GM19035 (cell line): ENCODE data around the gene TSPAN33.
A peak's percentile ranks its signal among the peaks of the same experiment; 100 is the strongest.
"Not testable (repeated sequence)": the region's sequence is repeated elsewhere in the genome, so short reads cannot be mapped to it uniquely, and the experiment has no call there.

Experiments
- ATAC-seq: cut with Tn5 transposase; IDR thresholded peaks from one replicate; pipeline ENCODE4 v1.9.1; 2021; ENCODE audit not compliant: unreplicated experiment

TSPAN33 gene

DNA sequence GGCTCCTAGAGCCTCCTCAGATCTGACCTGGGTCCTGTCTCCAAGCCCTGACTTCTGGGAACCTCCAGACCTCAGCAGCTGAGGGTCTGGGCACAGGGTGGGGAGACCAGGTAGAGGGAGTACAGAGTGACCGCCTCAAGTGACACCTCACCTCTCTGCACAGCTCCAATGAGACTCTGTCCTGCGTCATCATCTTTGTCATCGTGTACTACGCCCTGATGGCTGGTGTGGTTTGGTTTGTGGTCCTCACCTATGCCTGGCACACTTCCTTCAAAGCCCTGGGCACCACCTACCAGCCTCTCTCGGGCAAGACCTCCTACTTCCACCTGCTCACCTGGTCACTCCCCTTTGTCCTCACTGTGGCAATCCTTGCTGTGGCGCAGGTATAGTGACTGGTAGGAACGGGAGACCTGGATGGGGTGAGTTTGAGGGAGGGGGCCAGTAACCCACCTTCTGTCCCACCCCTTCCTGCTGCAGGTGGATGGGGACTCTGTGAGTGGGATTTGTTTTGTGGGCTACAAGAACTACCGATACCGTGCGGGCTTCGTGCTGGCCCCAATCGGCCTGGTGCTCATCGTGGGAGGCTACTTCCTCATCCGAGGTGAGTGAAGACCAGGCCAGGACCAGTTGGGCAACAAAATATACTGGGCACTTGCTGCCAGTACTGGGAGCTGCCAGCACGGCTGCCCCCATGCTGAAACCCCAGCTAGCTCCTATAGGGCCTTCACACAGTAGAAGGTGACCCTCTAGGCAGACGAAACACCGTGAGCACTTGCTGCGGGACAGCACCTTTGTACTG, 61.7 kb downstream of the TSPAN33 start:
- no peak for ATAC-seq

DNA sequence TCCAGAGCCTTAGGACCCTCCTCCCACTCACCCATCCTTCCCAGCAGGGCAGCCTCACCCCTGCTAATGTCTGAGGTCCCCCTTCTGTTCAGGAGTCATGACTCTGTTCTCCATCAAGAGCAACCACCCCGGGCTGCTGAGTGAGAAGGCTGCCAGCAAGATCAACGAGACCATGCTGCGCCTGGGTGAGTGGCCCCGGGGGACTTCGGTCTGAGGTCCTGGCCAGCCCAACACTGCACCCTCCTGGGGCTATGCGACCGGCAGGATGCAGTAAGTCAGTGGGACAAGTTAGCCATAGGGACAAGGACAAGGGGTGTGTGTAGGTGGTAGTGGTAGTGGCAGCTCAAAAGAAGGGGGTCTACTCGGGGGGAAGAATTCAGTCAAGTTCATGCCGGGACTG, 64.2 kb downstream of the TSPAN33 start:
- no peak for ATAC-seq

DNA sequence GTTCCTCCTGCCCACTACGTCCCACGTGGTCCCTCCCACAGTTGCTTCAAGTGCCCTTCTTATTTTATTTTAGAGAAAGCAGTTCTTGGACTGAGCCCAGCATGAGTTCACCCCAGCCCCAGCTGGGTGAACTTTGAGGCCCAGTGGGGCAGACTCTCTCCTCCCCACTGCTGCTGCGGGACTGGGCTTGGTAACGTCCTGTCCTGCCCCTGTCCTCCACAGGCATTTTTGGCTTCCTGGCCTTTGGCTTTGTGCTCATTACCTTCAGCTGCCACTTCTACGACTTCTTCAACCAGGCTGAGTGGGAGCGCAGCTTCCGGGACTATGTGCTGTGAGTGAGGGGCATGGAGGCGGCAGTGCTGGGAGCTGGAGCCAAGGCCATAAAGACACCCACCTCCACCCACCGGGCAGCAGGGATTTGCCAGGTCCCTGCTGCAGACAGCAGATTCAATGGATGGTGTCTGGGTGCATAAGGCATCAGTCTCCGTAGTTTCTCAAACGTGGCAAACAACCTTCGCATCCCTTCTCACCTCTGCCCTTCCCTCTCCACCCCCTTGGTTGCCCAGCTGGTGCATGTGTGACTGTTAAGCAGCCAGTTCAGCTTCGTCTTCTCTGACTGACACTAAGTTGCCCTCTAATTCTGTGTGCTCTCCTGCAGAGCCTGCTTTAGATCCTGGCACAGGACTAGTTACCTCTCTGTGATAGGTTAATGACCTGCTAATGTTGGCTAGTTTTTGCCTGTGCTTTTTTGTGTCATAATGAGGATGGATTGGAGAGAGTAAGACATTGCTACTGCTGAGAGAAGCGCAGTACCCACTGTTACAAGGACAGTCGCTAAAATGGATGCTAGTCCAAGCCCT, 64.8 kb downstream of the TSPAN33 start:
- no peak for ATAC-seq

DNA sequence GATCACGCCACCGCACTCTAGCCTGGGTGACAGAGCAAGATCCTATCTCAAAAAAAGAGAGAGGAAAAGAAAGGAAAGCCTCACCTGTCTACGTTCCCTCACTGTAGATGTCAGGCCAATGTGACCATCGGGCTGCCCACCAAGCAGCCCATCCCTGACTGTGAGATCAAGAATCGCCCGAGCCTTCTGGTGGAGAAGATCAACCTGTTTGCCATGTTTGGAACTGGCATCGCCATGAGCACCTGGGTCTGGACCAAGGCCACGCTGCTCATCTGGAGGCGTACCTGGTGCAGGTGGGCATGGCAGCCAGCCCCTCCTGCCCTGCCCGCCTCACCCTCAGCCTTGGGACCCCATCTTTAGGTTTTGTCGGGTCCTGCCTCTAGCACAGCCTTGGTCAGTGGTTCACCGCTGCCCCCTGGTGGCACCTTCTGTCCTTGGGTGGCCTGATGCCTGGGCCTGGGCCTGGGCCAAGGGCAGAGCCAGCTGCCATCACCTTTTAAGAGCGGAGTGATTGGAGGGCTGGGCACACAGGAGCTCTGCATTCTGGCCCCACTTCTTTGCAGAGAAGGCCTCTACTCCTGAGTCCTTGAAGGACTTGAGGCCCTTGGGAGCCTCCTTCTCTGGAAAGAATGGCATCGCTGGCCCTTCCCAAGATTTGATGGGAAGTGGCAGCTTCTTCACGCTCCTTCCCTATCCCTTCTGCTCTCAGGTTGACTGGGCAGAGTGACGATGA, 65.9 kb downstream of the TSPAN33 start:
- ATAC-seq, result peak; percentile 70

DNA sequence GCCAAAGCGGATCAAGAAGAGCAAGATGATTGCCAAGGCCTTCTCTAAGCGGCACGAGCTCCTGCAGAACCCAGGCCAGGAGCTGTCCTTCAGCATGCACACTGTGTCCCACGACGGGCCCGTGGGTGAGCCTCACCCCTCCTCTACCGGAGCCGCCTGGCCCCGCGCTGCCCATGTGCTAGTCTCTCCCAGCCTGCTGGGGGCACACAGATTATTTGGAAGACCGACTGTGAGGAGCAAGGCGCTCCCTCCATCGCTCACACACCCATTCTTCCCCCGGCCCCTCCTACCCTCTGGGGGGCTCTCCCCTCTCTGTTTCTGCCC, 66.4 kb downstream of the TSPAN33 start:
- ATAC-seq, result no peak

DNA sequence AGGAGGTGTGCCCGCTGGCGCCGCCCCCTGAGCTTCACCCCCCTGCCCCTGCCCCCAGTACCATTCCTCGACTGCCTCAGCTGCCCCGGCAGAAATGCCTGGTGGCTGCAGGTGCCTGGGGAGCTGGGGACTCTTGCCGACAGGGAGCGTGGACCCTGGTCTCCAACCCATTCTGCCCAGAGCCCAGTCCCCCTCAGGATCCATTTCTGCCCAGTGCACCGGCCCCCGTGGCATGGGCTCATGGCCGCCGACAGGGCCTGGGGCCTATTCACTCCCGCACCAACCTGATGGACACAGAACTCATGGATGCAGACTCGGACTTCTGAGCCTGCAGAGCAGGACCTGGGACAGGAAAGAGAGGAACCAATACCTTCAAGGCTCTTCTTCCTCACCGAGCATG, 67.6 kb downstream of the TSPAN33 start:
- ATAC-seq, result no peak

DNA sequence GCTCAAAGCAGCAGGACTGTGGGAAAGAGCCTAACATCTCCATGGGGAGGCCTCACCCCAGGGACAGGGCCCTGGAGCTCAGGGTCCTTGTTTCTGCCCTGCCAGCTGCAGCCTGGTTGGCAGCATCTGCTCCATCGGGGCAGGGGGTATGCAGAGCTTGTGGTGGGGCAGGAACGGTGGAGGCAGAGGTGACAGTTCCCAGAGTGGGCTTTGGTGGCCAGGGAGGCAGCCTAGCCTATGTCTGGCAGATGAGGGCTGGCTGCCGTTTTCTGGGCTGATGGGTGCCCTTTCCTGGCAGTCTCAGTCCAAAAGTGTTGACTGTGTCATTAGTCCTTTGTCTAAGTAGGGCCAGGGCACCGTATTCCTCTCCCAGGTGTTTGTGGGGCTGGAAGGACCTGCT, 68.1 kb downstream of the TSPAN33 start:
- ATAC-seq, result no peak

DNA sequence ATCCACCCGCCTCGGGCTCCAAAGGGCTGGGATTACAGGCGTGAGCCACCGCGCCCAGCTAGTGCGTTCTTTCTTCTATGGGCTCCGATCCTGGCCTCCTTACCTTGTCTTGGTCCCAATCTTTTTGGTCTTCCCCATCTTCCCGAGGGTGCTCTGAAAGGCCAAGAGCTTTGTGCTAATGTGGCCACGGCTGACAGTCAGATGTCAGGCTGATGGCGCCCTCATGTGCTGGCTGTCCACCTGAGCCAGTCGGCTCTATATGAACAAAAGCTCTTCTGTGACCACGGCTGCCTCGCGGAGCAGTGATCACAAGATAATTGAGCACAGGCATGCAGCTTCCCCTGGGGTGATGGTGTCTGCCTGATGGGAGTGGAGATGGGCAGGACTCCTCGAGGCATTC, 69.3 kb downstream of the TSPAN33 start:
- no peak for ATAC-seq

DNA sequence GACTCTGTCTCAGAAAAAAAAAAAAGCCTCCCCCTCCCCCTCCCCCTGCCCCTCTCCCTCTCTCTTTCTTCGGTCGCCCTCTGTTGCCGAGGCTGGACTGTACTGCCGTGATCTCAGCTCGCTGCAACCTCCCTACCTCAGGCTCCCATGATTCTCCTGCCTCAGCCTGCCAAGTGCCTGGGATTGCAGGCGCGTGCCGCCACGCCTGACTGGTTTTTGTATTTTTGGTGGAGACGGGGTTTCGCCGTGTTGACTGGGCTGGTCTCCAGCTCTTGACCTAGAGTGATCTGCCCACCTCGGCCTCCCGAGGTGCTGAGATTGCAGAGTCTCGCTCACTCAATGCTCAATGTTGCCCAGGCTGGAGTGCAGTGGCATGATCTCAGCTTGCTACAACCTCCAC, 71.2 kb downstream of the TSPAN33 start:
- ATAC-seq, result not testable (repeated sequence)

DNA sequence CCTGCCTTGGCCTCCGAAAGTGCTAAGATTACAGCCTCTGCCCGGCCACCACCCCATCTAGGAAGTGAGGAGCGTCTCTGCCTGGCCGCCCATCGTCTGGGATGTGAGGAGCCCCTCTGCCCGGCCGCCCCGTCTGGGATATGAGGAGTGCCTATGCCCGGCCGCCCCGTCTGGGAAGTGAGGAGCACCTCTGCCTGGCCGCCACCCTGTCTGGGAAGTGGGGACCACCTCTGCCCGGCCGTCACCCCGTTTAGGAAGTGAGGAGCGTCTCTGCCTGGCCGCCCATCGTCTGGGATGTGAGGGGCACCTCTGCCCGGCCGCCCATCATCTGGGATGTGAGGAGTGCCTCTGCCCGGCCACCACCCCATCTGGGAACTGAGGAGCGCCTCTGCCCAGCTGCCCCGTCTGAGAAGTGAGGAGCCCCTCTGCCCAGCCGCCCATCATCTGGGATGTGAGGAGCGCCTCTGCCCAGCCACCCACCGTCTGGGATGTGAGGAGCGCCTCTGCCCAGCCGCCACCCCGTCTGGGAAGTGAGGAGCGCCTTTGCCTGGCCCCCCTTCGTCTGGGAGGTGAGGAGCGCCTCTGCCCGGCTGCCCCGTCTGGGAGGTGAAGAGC, 71.7 kb downstream of the TSPAN33 start:
- ATAC-seq, result not testable (repeated sequence)

DNA sequence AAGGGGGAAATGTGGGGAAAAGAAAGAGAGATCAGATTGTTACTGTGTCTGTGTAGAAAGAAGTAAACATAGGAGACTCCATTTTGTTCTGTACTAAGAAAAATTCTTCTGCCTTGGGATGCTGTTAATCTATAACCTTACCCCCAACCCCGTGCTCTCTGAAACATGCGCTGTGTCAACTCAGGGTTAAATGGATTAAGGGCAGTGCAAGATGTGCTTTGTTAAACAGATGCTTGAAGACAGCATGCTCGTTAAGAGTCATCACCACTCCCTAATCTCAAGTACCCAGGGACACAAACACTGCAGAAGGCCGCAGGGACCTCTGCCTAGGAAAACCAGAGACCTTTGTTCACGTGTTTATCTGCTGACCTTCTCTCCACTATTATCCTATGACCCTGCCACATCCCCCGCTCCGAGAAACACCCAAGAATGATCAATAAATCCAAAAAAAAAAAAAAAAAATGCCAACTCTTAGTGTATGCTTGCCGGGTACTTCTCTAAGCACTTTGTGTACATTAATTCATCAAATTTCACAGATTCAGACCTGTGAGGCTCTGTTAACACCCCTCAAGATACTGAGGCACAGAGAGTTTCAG, 72.4 kb downstream of the TSPAN33 start:
- not testable (repeated sequence) for ATAC-seq

DNA sequence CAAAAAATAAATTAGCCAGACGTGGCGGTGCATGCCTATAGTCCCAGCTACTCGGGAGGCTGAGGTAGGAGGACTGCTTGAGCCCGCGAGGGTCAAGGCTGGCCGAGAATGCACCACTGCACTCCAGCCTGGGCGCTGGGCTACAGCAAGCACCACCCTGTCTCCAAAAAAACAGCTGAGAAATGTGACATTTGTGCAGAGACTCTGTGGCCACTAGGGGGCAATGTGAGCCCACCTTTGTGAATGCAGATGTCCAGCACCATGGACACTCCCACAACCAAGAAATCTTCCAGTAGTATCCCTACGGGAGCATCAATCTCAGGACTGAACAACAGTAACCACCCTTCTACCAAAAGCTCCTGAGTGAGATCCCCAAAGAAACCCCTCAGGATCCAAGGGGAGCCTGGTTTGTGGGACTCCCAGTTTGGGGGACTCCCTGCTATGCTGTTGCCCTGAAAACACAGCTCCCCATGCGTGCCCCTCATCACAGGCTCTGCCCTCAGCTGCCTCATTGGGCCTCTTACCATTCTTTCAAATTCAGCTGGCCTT, 74.1 kb downstream of the TSPAN33 start:
- ATAC-seq, result no peak

DNA sequence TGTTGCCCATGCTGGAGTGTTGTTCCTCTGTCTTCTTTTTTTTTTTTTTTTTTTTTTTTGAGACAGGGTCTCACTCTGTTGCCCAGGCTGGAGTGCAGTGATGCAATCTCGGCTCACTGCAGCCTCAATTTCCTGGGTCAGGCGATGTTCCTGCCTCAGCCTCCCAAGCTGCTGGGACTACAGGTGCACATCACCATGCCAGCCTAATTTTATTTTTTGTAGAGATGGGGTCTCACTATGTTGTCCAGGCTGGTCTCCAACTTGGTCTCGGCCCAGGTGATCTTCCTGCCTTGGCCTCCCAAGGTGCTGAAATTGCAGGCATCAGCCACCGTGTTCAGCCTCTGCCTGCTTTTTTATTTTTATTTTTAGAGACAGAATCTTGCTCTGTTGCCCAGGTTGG, 74.7 kb downstream of the TSPAN33 start:
- ATAC-seq, result not testable (repeated sequence)
